NCI-H2196 (cell line): ENCODE measurements around the gene DERA.

Experiments used
- DNase-seq: peaks from one replicate; lab custom pipeline; 2025; ENCODE audit not compliant: unreplicated experiment; lab: John Stamatoyannopoulos, UW

DERA gene

DNA sequence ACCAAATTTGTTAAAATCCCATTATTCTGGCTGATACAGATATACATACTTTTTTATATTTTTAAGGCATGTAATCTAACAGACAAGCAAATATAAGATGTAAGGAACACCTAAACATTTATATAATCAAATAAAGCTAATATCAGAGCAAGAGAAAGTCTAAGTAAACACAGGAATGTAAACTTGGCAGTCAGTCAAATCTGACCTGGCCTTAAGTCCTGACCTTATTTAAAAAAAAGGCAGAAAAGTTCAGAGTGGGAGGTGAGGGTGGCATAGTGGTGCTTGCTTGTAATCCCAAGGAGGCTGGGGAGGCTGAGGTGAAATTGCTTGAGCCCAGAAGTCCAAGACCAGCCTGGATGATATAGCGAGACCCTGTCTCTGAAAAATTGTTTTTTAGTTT, 152.6 kb downstream of the DERA start:
- no peak for DNase-seq

GRCh38 chr12:16070113-16070512, 159.0 kb downstream of the DERA start:
- no peak for DNase-seq

DNA sequence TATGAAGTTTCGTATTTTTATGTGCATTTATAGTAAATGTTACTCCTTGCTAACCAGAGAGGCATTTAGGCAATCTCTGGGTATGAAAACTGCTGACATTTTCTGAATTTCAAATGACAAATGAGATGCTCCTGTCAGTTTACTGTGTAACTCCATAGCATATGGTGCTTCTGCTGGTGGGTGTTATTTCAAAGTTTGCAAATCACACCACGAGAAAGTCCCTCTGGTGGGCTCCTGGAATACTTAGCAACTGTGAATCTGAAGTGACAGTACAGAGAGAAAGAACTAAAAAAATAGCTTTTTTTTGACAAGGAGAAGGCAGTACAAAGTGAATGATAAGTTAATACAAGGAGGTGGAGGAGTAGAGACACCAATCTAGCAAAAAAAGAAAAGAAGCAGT, 161.5 kb downstream of the DERA start:
- no peak for DNase-seq

DNA sequence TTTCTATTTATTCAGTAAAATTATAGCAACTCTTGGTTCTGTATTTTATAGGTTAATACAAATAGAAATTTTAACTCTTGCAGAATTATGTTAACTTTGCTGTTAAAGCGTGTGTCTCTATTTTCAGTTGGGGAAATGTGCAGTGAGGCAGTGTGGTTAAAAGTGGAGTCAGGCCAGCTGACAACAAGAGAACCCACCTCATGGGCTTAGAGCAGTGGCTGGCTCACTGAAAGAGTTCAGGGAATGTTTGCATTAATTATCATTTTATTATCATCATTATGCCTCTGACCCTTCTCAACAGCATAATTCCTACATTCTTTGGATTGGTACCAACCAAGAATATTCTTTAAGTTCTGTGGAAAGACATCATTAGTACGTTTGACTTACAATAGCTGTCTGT, 163.8 kb downstream of the DERA start:
- no peak for DNase-seq

DNA sequence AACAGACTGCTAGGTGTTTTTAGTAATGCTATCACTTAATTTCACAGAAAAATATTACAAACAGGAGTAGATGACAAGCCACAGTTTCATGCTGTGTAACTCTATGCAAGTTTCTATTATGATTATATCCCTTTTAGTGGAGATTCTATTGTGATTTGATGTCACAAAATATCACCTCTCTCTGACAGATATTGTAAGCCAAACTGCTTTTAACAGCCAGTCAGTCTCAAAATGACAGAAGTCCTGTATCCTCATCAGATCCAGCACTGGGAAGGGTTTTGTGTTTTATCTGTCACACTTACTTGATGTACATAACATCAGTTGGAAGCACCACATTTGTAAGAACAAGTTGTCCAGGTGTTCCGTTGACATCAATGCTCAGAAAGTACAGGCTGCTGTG, 164.8 kb downstream of the DERA start:
- no peak for DNase-seq

- DNase-seq: peak; percentile 2
Observed at GRCh38 chr12:16076557-16076956, 165.4 kb downstream of the DERA start.

DNA sequence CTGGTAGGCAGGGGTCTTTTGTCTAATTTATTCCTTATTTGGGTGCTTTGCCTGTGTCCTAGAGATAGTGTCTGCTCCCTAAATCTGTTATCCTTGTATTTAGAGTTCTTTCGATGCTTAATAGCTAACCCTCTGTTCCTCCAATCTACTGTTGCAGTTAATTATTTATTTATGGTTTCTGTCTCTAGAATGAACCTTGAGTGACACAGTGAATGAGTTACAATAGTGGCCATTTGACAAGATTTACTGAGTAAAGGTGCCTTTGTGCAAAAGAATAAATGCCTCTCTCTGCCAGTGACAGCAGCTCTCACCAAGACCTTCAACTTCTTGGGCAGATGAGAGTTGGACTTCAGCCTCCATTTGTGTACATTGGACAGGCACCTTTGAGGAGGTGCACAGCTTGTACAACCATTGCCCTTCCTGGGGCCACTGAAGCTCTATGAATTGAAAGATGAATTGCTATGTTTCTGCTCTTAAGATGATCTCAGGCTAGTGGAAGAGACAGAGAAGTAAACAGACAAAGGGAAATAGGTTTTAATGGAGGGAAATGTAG, 165.9 kb downstream of the DERA start:
- no peak for DNase-seq

GRCh38 chr12:16086462-16086861, 175.3 kb downstream of the DERA start:
- DNase-seq: no peak

GRCh38 chr12:16086942-16087341, 175.8 kb downstream of the DERA start:
- DNase-seq: no peak
